ENCODE measurements around the gene CDK5RAP2.

- no peak for TF ChIP-seq POLR2A (IDR thresholded peaks at IDR 0.05)
- TF ChIP-seq CTCF (IDR thresholded peaks at IDR 0.05) = no peak
- TF ChIP-seq EP300 (IDR thresholded peaks at IDR 0.05) = no peak
Measured at GRCh38 chr9:120383999-120384924, 195.7 kb downstream of the CDK5RAP2 start.
